PC-9 (cell line): ENCODE data around the gene COMMD1. TPM values are rescaled to one million over a fixed set of nuclear protein-coding genes. Genes with fewer than 3 reads are reported as not detected.
"Not testable (repeated sequence)": the region's sequence is repeated elsewhere in the genome, so short reads cannot be mapped to it uniquely, and the experiment has no call there.

Experiments
- BruUV-seq: library from RNA; stranded (reverse); fragments of 400-500 nt; replicated peaks from 2 replicates; lab custom pipeline; 2021; lab: Mats Ljungman, UMichigan
- CTCF ChIA-PET: fragments of 300-600 bp; sonication (Branson Sonifier 250); formaldehyde crosslinking; loops from one replicate; lab custom pipeline; 2022; ENCODE audit warnings: antibody characterized with exemption; lab: Charles Lee
- POLR2A ChIA-PET: fragments of 300-600 bp; sonication (Branson Sonifier 250); formaldehyde crosslinking; loops from one replicate; lab custom pipeline; 2022; ENCODE audit warnings: antibody characterized with exemption; ENCODE audit not compliant: unreplicated experiment; lab: Charles Lee
- DNase-seq, 2 experiments: peaks; one replicate each; pipeline versions ENCODE4 v3.0.0 to v3.0.0-alpha.2; 2015 to 2022; ENCODE audit warnings: mixed read lengths in 1 of 2
- H2AFZ ChIP-seq: fragments of 200-600 bp; sonication (generic); 2 replicates; pipeline ENCODE4 v1.8.1; 2017; ENCODE audit warnings: antibody characterized with exemption
- H3F3A ChIP-seq: fragments of 200-600 bp; sonication (generic); 2 replicates; pipeline ENCODE4 v1.8.1; 2017; ENCODE audit warnings: antibody characterized with exemption, mild to moderate bottlenecking, low read depth; ENCODE audit not compliant: insufficient read depth
- H3K27ac ChIP-seq: fragments of 200-600 bp; sonication (generic); 2 replicates; pipeline ENCODE4 v1.6.1; 2016; ENCODE audit warnings: mixed run types
- H3K27me3 ChIP-seq: fragments of 200-600 bp; sonication (generic); 2 replicates; pipeline ENCODE4 v1.6.1; 2016; ENCODE audit warnings: low read depth, mixed run types; ENCODE audit not compliant: insufficient read depth
- H3K36me3 ChIP-seq: fragments of 200-600 bp; sonication (generic); 2 replicates; pipeline ENCODE4 v1.6.1; 2016; ENCODE audit warnings: low read depth, mixed run types
- H3K4me1 ChIP-seq: fragments of 200-600 bp; sonication (generic); replicated peaks from 2 replicates; pipeline ENCODE4 v1.6.1; 2016; ENCODE audit warnings: mixed run types; ENCODE audit not compliant: insufficient read depth
- H3K4me2 ChIP-seq: fragments of 200-600 bp; sonication (generic); 2 replicates; pipeline ENCODE4 v1.6.1; 2017; ENCODE audit warnings: mixed run types
- H3K4me3 ChIP-seq: fragments of 200-600 bp; sonication (generic); 2 replicates; pipeline ENCODE4 v1.6.1; 2016; ENCODE audit warnings: mixed run types
- H3K79me2 ChIP-seq: fragments of 200-600 bp; sonication (generic); 2 replicates; pipeline ENCODE4 v1.6.1; 2017; ENCODE audit warnings: low read depth, mixed run types
- H3K9me2 ChIP-seq: fragments of 200-600 bp; sonication (generic); 2 replicates; pipeline ENCODE4 v1.8.1; 2017; ENCODE audit warnings: mild to moderate bottlenecking; ENCODE audit not compliant: insufficient read depth
- H3K9me3 ChIP-seq: fragments of 200-600 bp; sonication (generic); 2 replicates; pipeline ENCODE4 v1.8.1; 2016; ENCODE audit warnings: low read depth; ENCODE audit not compliant: insufficient read depth
- H4K20me1 ChIP-seq: fragments of 200-600 bp; sonication (generic); 2 replicates; pipeline ENCODE4 v1.8.1; 2017; ENCODE audit not compliant: insufficient read depth
- CTCF ChIP-seq: fragments of 200-600 bp; sonication (generic); conservative IDR thresholded peaks from 2 replicates; pipeline ENCODE4 v1.6.1; 2017; ENCODE audit warnings: mixed run types, antibody characterized with exemption, mild to moderate bottlenecking, moderate library complexity
- EZH2 ChIP-seq: fragments of 200-600 bp; sonication (generic); IDR thresholded peaks from 2 replicates; pipeline ENCODE4 v1.8.0; 2017; ENCODE audit warnings: antibody characterized with exemption, low read depth
- intact Hi-C: fragments of 100-400 bp; cut with micrococcal nuclease; formaldehyde crosslinking; loops from one replicate; pipeline ENCODE4 v1.10.0; 2022; ENCODE audit not compliant: unreplicated experiment
- total RNA-seq: library from RNA; stranded (reverse); gene quantifications from 2 replicates; pipeline ENCODE4 v1.2.3, GENCODE V29; 2021

Gene COMMD1
- total RNA-seq, 1 experiment from 2014 or later = 16.3 TPM

- no peak for DNase-seq
- H3K79me2 ChIP-seq = no peaks in the 10 kb centered on the region
- no peak for TF ChIP-seq CTCF
- no peak for TF ChIP-seq EZH2
- H3K4me1 ChIP-seq = peaks cover 23% of the 10 kb centered on the region
- peaks cover 7% of the 10 kb centered on the region for H3K9me3 ChIP-seq
- H3K9me2 ChIP-seq = no peaks in the 10 kb centered on the region
- no peak overlapping the region for H3K4me2 ChIP-seq
- POLR2A ChIA-PET = no interaction called here
- CTCF ChIA-PET = interaction anchor here (0.6 to 0.8 kb wide), 2 partner anchors 371 to 1366 kb away, joined by 3 to 7 read pairs; no protein-coding TSS in a partner anchor
- BruUV-seq = no TSS peak
- H3K27ac ChIP-seq = no peak overlapping the region
- H3K36me3 ChIP-seq = no peaks in the 10 kb centered on the region; the same call in 1 of the 2 replicates
- intact Hi-C loops = no loop called here
- H3K4me3 ChIP-seq = no peak overlapping the region
- no peaks in the 10 kb centered on the region for H3K27me3 ChIP-seq
- H3F3A ChIP-seq = peaks cover 17% of the 10 kb centered on the region
- no peak overlapping the region for H2AFZ ChIP-seq
- no peaks in the 10 kb centered on the region for H4K20me1 ChIP-seq
Observed at GRCh38 chr2:62040926-62041325, 135.5 kb downstream of the COMMD1 start.

DNA sequence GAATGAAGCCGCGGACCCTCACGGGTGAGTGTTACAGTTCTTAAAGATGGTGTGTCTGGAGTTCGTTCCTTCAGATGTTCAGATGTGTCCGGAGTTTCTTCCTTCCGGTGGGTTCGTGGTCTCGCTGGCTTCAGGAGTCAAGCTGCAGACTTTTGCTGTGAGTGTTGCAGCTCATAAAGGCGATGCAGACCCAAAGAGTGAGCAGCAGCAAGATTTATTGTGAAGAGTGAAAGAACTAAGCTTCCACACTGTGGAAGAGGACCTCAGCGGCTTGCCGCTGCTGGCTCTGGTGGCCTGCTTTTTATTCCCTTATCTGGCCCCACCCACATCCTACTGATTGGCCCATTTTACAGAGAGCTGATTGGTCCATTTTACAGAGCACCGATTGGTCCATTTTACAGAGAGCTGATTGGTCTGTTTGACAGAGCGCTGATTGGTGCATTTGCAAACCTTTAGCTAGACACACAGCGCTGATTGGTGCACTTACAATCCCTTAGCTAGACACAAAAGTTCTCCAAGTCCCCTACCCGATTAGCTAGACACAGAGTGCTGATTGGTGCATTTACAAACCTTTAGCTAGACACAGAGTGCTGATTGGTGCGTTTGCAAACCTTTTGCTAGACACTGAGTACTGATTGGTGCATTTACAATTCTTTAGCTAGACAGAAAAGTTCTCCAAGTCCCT lies 136.4 kb downstream of the COMMD1 start:
- H3K27me3 ChIP-seq, H2AFZ ChIP-seq, H3K4me3 ChIP-seq, H3K4me2 ChIP-seq, BruUV-seq, H3K79me2 ChIP-seq, H3K9me3 ChIP-seq, H3K36me3 ChIP-seq, DNase-seq, H3K27ac ChIP-seq, H3K9me2 ChIP-seq, intact Hi-C loops, H4K20me1 ChIP-seq: not testable (repeated sequence)
- ChIA-PET POLR2A (interaction anchor here (0.6 kb wide), 1 partner anchor 159 kb away, joined by 6 read pairs; no protein-coding TSS in a partner anchor), CTCF (interaction anchor here (0.6 to 0.8 kb wide), 3 partner anchors 370 to 1367 kb away, joined by 3 to 7 read pairs (median 3); no protein-coding TSS in a partner anchor)
- Histone ChIP-seq H3K4me1 (peaks cover 23% of the 10 kb centered on the region), H3F3A (peaks cover 17% of the 10 kb centered on the region)

DNA sequence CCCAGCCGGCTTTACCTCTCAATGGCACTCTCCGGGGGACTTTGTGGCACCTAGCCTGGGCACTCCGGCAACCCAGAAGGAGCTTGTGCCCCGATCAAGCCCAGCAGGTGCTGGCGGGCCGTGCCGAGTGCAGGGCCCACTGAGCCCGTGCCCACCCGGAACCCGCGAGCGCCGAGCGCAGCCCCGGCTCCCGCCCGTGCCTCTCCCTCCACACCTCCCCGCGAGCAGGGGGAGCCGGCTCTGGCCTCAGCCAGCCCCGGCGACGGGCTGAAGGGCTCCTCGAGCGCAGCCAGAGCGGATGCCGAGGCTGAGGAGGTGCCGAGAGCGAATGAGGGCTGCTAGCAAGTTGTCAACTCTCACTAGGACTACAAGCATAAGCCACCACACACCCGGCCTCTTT lies 136.9 kb downstream of the COMMD1 start:
- CTCF ChIA-PET = no interaction called here
- BruUV-seq = no TSS peak
- H3K4me2 ChIP-seq = peak overlapping the region; percentile 25; the same call in 1 of the 2 replicates

More for the DNA sequence above, 136.9 kb downstream of the COMMD1 start:
- TF ChIP-seq EZH2 (no peak), CTCF (no peak)
- Histone ChIP-seq H3K4me1 (peaks cover 23% of the 10 kb centered on the region), H3K27ac (no peak overlapping the region), H3K27me3 (no peaks in the 10 kb centered on the region), H2AFZ (no peak overlapping the region), H4K20me1 (no peaks in the 10 kb centered on the region), H3F3A (peaks cover 17% of the 10 kb centered on the region), H3K36me3 (no peaks in the 10 kb centered on the region; the same call in 1 of the 2 replicates), H3K4me3 (no peak overlapping the region), H3K9me2 (no peaks in the 10 kb centered on the region), H3K79me2 (no peaks in the 10 kb centered on the region), H3K9me3 (peaks cover 7% of the 10 kb centered on the region)
- POLR2A ChIA-PET = interaction anchor here (0.7 kb wide), 1 partner anchor 51 kb away, joined by 4 read pairs; no protein-coding TSS in a partner anchor
- no peak for DNase-seq
- intact Hi-C loops = no loop called here
